NCI-H748 treated with DMSO at 0.1 percent for 48 hours (cell line): ENCODE results near the gene MAGEB3.
"Not testable (repeated sequence)": the region's sequence is repeated elsewhere in the genome, so short reads cannot be mapped to it uniquely, and the experiment has no call there.

ENCODE experiments used
- DNase-seq: peaks from one replicate; lab custom pipeline; 2025; lab: John Stamatoyannopoulos, UW

MAGEB3 gene, protein sequence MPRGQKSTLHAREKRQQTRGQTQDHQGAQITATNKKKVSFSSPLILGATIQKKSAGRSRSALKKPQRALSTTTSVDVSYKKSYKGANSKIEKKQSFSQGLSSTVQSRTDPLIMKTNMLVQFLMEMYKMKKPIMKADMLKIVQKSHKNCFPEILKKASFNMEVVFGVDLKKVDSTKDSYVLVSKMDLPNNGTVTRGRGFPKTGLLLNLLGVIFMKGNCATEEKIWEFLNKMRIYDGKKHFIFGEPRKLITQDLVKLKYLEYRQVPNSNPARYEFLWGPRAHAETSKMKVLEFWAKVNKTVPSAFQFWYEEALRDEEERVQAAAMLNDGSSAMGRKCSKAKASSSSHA

DNA sequence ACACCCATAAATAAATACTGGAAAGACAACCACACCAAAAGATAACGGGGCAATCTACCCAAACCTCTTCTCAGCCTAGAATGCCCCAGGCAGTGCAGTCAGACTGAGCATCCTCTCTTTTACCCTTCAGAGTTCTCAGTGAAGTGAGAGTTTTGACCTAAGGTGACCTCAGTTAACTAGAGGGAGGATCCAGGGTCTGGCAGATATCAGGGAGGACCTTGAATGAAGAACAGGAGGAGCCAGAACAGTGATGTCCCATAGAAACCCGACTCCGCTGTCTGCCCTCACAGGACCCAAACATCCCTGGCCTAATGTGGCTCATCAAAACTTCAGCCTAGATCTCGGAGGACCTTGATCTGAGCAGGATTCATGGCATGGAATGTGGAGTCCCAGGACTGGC lies at the start of gene MAGEB3:
Gene MAGEB3 (plus strand): TSS at position 263 of the 400 bp plus-strand sequence. CDS start 5,268 bp downstream, outside the sequence.
- no peak for DNase-seq

DNA sequence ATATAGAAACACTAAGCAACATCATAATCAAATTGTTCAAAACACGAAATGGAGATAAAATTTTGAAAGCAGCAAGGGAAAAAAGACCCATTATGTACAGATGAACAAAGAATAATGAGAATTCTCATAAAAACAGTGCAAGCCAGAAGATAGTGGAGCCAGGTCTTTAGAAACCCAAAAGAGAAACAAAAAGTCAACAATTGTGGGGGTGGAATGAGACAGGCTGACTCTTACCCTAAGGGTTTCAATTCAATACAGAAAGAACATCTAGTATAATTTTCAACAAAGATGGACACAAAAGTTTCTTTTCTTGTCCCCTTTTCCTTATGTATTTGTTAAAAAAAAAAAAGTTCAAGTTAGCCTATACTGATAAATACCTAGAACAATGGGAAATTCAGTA lies 49.1 kb upstream of the MAGEB3 start:
- no peak for DNase-seq

DNA sequence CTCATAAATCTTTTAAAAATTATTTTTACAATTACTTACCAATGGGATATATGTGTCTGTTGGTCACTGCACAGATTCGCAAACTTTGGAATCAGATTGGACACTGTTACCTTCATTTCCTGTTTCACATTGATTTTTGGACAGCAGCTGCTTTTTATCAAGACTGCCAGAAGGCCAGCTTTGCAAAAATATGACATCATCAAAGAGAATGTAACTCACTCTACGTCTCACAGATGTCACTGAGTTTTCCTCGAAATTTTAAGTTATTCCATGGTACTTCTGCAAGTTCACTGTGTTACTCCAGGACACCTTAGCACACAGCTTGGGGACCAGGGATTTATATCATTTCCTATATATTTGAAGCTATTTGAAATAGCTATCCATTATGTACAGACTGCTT lies 46.9 kb upstream of the MAGEB3 start:
- no peak for DNase-seq

DNA sequence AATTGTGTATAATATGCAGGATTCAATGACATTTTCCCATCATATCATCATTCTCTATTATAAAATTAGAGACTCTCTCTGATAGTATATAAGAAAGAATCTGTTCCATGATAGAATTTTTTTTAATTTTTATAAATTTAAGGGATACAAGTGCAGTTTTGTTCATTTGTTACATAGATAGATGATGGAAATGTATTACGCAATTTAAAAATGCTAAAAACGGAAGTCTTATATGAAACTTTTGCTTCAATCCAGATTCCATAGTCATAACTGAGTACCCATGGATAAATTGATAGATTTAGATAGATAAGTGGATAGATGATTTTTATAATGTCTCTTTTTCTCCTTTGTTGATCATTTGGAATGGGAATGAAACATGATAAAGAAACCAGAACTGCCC lies 40.0 kb upstream of the MAGEB3 start:
- DNase-seq = no peak

DNA sequence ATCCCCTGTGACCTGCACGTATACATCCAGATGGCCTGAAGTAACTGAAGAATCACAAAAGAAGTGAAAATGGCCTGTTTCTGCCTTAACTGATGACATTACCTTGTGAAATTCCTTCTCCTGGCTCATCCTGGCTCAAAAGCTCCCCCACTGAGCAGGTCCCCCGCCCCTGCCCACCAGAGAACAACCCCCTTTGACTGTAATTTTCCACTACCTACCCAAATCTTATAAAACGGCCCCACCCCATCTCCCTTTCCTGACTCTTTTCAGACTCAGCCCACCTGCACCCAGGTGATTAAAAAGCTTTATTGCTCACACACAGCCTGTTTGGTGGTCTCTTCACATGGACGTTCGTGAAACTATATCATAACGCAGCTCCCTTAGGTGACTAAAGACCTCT lies 36.5 kb upstream of the MAGEB3 start:
- DNase-seq = not testable (repeated sequence)

DNA sequence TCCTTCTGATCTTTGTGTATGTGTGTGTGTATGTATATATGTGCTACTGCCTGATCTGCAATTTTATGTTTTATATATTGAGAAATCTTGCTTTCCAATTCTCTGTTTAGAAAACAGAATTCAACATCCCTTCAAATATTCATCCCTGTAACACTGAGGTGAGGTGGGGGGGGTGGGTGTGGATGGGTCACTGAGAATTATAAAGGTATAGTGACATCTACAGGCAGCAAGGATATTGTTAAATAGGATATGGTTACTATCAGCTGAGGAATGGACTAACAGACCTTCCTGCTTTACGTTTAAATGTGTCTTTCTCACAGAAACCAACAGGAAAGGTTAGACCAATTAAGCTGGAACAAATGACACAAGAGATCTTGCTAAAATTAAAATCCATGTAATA lies 34.1 kb upstream of the MAGEB3 start:
- DNase-seq = no peak

DNA sequence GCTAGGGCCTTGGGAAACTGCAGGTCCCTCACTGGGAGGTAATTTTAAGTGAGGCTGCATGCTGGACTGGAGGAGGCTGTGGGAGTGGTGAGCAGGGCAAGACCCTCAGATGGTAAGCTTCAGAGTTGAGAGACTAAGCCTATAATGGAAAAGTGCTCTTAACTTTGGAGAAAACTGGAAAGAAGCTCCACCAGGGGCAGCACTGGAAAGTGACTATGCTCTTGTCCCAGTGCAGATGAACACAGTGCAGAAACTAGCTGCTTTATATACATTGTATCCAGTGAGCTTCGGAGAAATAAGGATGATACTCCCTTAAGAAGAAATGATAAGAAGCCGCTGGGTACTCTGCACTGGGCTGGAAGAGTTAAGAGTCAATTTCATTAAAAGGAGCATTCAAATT lies 18.3 kb upstream of the MAGEB3 start:
- DNase-seq = no peak

DNA sequence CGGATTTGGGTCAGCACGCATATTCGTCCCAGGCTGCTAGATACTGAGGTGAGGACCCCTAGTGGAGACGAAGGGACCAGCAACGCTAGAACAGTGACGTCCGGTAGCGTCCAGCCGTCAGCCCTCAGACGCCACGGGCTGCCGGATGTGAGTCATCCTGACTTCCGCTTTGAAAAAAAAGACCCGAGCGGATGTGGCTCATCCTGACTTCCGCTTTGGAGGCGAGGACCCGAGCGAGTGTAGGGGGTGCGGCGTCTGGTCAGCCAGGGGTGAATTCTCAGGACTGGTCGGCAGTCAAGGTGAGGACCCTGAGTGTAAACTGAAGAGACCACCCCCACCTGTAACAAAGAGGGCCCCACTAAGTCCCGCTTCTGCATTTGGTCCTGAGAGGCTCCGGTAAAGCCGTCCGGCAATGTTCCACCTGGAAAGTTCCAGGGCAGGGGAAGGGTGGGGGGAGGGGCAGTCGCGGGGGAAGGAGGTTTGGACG lies 15.1 kb upstream of the MAGEB3 start, which contains the start of gene MAGEB2:
Gene MAGEB2 (plus strand): TSS at position 207 of the 487 bp plus-strand sequence. CDS start 3,018 bp downstream, outside the sequence.
- DNase-seq = no peak

DNA sequence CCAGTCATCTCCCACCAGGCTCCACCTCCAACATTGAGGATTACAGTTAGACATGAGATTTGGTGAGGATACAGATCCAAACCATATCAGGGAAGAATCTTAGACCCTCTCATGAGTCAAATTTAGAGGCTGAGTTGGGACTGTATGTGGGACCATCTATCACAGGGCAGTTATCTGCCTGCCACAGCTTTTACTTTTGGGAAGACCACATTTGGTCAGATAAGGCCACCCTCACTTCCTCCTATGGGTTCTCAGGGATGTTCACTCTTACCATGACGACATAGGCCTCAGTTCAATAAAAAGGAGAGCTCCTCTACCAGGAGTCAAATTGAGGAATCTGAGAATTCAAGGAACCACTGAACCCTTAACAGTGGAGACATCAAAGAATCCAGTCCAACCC lies 13.0 kb upstream of the MAGEB3 start:
- DNase-seq = no peak

DNA sequence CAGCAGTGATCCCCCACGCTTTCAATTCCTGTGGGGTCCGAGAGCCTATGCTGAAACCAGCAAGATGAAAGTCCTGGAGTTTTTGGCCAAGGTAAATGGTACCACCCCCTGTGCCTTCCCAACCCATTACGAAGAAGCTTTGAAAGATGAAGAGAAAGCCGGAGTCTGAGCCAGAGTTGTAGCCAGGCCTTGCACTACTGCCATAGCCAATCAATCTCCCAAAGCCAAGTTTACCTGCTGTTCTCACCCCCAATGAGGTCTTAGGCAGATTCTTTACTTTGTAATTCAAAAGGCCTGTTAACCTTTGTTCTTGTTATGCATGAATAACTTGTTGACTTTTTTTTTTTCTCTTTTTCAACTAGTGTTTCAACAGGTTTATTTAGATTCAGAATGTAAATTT lies 11.1 kb upstream of the MAGEB3 start:
- DNase-seq = no peak

DNA sequence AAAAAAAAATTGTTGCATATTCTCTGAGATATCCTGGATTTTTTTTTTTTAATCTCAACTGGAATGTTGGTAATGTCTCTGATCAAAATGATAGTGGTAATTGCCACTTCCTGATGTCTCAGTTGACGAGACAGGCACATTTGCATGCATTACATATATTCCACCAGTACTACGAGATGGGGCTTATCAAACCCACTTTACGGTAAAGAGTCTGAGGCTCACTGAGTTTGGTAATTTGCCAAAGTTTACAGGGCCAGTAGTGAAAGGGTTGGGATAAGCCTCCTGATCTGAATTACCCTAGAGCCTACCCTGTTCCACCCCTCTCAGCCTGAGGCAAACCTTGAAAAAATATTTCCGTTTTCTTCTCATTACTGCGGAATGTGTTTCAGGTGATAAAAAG lies 9.8 kb upstream of the MAGEB3 start:
- no peak for DNase-seq

DNA sequence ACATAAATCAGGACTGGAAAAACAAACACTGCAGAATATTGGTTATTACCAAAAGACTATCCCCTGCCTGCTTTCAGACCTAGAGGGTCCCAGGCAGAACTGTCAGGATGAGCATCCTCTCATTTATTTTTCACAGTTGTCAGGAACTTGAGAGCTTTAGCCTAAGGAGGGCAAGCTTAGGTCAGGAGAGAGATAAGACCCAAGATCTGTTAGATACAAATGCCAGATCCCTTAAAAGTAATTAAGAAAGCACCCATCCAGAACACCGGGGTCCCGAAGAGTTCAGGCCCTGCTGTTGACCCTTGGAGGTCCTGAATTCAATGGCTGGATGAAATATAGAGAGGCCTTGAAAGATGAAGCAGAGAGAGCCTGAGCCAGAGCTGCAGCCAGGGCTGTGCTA lies 5.9 kb upstream of the MAGEB3 start:
- DNase-seq = no peak

DNA sequence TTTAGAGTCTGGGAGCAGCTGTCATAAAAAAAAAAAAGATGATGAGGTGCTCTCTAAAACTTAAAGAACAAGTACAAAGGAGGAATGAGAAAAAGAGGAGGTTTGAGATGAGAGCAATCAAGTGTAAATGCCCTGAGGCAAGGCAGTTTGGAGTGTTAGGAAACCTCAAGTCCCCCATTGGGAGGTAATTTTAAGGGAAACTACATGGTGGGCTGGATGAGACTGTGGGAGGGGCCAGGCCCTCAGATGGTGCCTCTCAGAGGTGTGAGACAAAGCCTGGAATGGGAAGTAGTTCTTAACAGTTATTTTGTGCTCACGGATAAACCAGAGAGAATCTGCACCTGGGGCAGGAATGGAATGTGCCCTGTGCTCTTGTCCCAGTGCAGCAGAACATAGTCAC lies 1.9 kb upstream of the MAGEB3 start:
- DNase-seq = no peak

DNA sequence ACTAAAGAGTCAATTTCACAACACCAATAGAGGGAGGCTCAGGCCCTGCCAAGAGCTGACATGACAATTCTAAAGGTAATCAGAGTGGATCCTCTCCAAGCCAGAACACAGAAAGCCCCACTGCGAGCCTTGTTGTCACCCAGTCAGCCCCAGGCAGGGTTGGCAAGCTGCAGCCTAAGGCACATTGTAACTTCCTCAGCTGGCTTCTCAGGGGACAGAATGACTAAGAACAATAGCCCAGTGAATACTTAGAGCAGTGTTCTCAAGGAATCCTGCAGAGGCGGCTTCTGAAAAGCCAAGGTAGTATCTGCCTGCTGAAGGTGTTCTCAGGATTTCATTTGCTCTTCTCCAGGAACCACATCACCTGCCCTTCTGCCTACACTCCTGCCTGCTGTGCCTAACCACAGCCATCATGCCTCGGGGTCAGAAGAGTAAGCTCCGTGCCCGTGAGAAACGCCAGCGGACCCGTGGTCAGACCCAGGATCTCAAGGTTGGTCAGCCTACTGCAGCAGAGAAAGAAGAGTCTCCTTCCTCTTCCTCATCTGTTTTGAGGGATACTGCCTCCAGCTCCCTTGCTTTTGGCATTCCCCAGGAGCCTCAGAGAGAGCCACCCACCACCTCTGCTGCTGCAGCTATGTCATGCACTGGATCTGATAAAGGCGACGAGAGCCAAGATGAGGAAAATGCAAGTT lies 11.4 kb downstream of the MAGEB3 start, which contains the start of gene MAGEB4:
Gene MAGEB4 (plus strand): TSS at position 277 of the 692 bp plus-strand sequence. CDS start 136 bp downstream, at position 413.
- DNase-seq = no peak

DNA sequence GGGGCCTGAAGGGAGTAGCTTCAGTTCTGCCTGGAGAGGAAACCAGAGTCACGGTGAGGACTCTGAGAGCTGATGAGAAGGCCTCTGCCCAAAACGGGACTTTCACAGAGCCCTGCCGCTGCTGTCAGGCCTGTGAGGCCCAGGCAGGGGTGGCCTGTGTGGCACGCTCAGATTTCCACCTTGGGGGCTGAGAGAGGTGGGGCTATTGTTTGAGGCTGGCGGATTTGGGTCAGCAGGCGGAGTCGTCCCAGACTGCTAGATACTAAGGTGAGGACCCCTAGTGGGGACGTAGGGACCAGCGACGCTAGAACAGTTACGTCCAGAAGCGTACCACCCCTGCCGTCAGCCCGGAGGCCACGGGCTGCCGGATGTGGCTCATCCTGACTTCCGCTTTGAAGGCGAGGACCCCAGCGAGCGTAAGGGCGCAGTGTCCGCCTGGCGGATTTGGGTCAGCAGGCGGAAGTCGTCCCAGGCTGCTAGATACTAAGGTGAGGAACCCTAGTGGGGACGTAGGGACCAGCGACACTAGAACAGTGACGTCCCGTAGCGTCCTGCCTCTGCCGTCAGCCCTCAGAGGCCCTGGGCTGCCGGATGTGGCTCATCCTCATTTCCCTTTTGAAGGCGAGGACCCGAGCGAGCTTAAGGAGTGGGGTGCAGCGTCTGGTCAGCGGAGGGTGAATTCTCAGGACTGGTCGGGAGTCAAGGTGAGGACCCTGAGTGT lies 16.5 kb downstream of the MAGEB3 start, which contains the start of gene MAGEB1:
Gene MAGEB1 (plus strand): TSS at position 378 of the 721 bp plus-strand sequence. CDS start 3,348 bp downstream, outside the sequence.
- no peak for DNase-seq

DNA sequence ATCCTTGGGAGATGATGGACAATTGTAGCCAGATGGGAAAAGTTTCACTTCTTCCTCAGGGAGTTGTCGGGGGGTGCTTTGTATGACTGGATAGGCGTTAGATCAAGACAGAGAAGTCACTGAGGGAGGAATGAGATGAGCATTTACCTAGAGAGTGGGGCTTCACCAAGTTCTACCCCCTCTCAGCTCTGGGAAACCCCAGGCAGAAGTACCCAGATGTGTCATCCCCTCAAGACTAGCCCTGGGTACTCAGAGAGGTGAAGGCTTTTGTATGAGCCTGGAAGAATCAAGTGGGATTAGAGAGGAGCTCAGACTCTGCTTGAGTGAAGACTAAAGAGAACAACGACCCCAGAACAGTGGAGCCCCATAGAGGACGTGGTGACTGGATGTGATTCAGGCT lies 18.4 kb downstream of the MAGEB3 start:
- DNase-seq = no peak

DNA sequence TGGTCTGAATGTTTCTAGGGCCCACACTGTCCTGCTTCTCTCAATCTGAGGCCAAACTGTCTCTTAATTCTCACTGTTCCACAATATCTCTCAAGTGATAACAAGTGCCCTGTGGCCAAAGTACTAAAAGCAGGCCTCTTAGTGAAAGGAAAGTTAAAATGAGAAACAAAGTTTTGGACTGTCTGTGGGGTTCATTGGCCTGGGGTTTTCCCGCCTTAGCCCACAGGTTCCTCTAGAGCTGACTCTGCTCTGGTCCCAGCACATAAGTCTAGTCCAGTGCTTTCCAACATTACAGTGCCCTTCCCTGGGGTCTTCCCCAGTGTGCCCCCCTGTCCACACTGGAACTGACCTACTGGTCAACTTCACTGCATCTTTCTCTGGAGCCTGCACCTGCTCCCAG lies 22.8 kb downstream of the MAGEB3 start:
- DNase-seq = no peak

DNA sequence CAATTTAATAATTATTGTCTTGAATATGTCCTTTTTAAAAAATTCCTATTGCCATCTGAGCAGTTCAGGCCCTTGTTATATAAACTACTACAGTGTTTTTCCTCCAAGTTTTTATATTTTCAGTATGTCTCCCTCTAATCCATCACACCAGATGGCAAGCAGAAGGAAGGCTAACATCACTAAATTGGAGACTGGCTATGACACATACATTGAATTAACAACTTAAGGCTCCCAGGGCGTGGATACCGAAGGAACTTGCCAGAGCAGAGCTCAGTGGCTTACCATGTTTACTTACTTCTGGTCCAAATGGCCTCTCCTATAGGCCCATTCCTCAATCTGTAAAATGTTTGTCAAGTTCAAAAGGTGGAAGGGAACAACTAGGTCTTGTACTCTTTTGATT lies 29.5 kb downstream of the MAGEB3 start:
- no peak for DNase-seq

DNA sequence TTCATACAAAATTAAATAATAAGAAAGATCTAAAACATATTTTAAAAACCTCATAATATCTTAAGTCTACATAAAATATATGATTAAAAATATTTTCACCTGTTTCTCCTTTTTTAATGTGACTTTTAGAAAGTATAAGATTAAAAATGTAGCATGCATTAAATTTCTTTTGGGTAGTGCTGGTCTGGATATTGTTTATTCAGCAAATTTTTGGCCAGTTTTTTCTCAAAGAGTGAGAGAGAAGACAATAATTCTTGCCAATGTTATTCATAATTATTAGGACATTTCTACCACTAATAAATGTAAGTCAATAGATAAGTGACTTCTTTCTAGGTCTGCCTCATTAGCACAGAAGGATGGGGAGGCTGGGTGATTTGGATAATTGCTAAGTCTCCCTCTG lies 30.6 kb downstream of the MAGEB3 start:
- no peak for DNase-seq

DNA sequence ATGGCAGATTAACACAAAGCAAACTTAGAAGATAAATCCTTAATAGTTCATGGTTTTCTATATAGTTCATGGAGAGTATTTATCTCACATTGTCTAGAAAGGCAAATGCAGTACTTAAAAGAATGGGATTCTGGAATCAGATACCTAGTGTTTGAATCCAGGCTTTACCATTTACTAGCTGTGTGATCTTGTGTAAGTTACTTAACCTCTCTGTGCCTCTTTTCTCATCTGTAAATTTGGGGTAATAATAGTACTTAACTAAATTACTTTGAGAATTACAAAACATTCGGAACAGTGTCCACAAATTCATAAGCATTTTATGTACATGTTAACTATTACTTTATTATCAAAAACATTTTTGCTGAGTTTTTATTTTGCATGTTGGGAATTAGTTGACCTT lies 32.3 kb downstream of the MAGEB3 start:
- no peak for DNase-seq

DNA sequence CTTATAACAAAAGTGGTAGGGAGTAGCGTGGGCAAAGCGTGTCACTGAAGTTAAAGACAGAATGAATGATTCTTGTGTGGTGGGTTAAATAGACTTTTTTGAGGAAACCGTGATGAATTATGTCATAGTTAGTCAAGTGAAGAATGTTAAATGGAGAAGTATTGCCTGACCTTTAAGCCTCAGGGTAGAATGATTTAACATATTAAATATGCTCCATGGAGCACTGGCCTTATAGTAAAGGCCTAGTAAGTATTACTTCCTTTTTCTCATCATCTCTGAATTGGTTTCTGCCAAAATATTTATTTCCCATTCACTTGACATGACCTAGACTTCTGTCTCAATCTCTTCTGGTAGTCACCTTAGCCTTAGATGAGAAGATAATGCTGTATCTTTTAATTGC lies 40.2 kb downstream of the MAGEB3 start:
- no peak for DNase-seq

DNA sequence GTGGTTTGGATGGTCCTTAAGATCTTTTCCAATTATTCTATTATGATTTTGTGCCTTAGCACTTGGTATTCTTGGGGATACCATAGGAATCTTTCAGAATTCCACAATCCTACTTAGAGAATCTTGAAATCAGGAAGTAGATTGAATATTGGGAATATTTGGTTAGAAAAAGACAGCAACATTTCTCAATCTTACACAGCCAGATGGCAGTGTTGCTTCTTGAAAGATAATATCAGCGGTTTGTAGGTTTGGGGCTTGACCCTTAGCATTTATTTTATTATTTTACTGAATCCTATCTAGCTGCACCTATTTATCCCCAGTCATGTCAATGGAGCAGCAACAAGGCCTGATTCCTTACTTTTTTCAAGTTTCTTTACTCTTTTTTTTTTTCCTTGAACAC lies 45.0 kb downstream of the MAGEB3 start:
- DNase-seq = no peak
